NCI-H1694 treated with DMSO at 0.1 percent for 48 hours (cell line): Measurements from ENCODE around the gene PAEP.

Source experiments
- DNase-seq: peaks from one replicate; lab custom pipeline; 2025; lab: John Stamatoyannopoulos, UW

PAEP gene

GRCh38 chr9:135601988-135602387, 40.4 kb downstream of the PAEP start:
- no peak for DNase-seq

DNA sequence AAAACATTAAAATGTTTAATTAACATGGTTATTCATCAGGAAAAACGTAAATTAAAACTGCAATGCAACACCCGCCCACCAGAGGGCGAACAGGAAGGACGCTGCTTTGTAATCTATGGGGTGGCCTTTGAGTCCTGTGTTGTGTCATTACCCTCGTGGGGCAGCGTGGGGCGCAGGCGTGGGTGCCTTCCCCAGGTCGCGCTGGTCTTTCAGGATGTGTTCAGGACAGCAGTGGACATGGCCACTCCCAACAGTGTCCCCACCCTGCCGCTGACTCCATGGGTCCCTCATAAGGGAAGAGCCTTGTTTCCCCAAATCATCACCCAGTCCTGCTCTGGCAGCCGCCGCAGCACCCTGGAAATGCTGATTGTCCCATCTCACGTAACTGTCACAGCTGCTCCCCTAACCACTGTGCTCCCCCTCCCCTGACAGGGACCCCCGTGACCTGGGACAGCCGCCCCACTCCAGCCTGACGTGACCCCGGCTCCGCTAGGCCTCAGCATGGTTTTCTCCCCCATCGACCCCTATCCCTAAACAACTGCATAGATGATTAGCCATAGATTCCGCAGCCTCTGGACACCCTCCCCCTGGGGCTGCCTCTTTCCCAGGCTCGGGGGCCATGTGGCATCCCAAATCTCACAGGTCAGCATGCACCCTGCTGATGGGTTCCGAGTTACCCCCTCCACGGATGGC, 41.4 kb downstream of the PAEP start:
- no peak for DNase-seq

- no peak for DNase-seq
Observed at GRCh38 chr9:135604437-135605237, 43.1 kb downstream of the PAEP start.

DNA sequence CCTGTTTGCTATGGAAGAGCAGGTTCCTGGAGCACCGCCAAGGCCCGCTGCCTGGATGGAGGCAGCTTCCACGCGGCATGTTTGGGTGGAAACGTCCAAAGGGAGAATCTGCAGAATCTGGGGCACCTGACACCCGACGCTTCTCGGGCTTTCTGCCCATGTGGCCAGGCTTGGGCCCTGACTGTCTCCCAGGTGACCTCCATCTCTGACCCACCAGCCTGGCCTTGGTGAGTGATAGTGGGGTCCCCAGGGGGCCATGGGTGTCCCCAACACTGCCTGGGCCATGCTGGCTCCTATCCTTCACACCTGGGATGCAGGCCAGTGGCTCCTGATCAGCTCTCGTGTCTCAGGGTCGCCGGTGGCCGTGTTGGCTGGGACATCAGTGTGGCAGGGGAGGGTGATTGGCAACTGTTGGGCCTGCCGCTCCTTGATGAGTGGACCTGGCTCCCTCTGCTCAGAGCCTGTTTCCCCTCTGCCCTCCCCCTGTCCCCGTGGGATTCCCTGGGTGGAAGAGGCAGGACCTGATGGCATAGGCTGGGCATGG, 43.8 kb downstream of the PAEP start:
- no peak for DNase-seq

GRCh38 chr9:135606885-135607259, 45.3 kb downstream of the PAEP start:
- DNase-seq: no peak

DNA sequence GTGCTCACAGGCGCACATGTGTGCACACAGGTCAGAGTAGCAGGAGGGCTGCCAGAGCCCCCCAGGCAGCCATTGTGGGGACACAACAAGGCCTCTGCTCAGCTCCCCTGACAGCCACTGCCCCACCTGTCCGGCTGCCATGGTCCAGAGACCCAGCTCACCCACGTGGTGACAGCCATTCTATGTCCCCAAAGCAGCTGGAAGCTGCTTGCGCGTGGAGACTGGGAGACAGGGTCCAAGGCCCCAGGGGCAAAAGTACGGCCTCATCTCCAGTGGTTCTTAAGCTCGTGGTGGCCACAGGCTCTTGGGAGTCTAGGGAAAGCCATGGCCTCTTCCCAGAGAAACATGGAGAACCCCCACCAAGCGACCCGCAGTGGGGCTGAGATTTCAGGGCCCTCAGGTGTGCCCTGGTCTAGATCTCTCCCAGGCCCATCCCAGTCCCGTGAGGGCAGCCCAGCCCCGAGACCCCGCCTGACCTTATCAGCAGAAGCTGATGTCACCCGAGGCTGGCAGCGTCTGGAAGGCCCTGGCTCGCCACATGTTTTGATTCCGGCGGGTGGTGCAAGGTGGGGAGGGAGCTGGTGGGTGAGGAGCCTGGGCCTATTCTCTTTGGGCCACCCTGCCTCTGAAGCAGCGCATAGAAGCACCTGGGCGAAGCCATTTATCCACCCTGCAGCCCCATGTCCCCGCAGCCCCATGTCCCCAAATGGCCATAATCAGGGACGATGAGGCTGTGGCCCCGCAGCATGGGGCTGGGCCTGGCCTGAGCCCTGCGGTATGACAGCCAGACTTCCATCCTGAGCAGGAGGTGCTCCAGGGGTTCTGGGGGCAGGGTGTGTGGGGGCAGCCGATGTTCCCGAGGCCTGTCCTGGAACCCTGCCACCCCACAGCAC, 46.1 kb downstream of the PAEP start:
- no peak for DNase-seq

DNA sequence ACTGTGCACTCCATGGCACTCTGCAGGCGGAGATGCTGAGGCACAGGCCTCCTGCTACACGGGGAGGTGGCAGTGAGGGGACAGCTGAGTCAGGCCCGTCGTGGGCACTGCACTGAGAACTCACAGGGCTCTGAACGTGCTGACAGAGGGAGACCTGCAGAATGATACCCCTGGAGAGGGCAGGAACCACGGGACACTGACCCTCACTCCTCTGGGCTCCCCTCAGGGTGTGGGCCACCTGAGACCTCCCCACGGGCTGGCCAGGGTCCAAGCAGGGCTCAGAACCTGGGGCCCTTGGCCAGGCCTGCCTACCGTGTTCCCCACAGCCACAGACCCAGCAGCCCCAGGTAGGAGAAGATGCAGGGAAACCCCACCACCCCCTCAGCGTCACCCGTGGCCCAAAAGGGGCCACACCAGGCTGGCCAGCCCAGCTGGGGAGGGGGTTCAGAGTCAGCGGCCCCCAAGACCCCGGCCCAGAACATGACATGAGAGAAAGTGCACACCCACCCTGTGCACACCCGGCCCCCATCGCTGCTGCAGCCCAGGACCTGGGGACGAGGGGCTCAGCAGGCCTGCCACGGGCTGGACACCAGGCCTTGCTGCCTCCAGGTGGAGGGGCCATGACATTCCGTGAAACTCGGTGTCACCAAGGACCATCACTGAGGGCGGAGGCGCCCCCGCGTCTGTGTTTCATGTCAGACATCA, 46.9 kb downstream of the PAEP start:
- no peak for DNase-seq

GRCh38 chr9:135608999-135609317, 47.4 kb downstream of the PAEP start:
- no peak for DNase-seq

- no peak for DNase-seq
Observed at GRCh38 chr9:135609366-135609955, 47.9 kb downstream of the PAEP start.

DNA sequence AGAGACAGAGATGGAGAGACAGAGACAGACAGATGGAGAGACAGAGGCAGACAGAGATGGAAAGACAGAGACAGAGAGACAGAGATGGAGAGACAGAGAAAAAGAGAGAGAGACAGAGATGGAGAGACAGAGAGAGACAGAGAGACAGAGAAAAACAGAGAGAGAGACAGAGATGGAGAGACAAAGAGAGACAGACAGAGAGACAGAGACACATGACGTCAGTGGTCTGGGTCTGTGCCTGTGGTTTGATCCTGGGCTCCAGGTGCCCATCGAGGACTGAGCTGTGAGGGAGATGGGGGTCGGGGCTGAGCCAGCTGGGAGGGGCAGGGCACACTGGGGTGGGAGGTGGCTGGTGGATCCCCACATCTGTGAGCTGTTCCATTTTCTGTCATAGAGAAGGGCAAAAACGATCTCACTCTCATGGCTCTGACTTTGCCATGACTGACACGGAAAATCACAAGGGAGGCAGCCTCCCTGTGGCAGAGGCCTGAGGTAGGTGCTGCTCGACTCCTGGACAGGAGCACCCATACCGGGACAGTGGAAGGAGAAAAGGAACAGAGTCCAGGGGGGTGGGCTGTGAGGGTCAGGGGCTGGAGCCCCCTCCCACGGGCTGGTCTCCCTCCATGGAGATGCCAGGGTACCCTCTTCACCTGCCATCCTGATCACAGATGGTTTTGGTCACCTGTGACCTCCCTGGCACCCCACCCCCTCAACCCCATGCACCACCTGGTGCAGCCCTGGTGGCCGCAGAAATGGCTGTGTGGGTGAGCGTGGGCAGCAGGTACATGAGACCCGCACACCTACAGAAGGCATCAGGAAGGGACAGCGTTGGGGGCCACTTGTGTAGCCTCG, 49.0 kb downstream of the PAEP start:
- no peak for DNase-seq

GRCh38 chr9:135611142-135611874, 49.8 kb downstream of the PAEP start:
- no peak for DNase-seq

- no peak for DNase-seq
Observed at GRCh38 chr9:135611875-135612209, 50.3 kb downstream of the PAEP start.

DNA sequence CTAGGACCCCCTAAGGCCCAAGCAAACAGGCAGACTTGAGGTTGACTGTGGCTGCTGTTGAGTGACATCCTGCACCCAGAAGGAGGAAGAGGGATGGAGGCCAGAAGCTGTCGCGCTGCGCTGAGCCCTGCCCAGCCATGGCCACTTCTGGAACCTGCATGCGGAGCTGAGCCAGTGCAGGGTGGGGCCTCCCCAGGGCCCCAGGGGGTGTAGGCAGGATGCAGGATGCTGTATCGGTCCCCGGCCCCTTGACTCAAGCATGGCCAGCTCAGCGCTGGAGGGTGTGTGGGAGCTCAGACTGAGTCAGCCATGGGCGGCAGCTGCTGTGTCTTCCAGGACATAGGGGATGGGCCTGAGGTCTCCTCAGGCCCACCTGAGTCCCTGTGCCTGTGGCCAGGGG, 50.9 kb downstream of the PAEP start:
- no peak for DNase-seq

DNA sequence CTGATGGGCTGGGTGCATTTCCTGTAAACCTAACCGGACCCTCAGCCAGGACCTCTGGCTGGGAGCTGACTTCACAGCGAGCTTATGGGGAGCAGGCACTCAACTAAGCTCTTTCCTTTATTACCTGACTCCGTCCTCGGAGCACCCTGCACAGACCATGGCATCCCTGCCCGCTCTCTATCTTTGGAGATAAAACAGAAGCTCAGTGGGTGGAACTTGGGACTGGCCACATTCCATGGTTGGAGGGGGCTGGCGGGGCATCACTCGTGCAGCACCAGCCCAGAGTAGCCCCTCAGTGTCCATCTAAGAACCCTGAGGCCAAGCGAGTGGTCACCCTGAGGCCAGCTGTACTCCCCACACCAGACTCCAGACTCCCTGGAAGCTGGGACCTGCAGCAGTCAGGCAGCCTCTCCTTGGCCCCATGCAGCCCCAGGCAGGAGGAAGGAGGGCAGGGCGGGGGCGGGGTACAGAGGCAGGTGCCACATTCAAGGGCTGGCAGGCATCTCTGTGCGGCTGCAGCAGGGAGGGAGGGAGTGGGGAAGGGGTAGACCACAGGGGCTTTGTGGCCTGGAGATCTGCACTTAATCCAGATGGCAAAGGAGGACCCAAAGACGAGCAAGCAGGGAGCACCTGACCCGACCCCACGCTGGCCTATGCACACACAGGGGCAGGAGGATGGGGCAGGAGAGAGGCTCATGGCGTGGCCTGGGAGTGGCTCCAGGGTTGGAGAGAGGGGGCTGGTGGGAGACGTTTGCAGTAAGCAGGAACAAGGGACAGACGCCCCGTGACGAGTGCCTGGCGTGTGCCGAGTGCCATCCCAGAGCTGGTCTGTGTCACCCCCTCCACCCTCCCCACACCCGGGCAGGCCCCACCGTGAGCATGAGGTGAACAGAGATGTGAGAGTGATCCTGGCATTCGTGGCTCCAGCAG, 51.7 kb downstream of the PAEP start:
- DNase-seq: no peak

DNA sequence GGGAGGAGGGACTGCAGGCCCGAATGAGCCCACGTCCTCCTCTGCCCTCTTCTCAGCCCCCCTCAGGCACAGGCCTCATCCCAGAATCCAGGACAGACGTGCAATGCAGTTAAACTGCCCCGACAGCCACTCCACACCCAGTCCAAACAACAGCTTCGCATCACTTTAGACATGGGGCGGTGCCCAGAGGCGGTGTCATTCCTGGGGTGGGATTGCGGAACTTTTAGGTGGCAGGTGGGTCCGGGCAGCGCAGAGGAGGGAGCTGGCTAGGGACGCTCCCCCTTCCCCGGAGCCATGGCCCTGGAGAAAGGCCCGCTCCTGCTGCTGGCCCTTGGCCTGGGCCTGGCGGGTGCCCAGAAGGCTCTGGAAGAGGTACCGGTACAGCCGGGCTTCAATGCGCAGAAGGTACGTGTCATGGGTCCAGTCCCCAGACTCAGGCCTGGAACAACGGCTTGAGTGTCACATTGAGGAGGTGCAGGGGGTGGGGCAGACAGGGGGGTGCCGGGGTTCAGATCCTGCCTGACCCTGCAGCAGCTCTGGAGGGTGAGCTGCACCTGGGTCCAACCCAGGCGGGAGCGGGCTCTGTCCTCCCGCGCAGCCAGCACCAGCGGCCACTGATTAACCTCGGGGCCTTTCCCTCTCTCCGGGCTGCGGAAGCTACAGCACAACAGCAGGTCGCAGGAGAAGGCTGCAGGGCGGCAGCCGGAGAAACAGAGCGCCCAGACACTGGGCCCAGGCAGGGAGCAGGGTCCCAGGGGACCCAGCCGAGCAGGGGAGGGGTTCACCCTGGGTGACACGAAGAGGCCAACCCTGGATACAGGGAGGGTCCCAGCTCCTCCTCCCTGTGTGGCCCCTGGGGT, 52.6 kb downstream of the PAEP start:
- no peak for DNase-seq

GRCh38 chr9:135614821-135615665, 53.5 kb downstream of the PAEP start:
- no peak for DNase-seq
